Spleen (tissue), 7 donors: ENCODE data around the gene ELF2.

ENCODE experiments used
- CTCF ChIP-seq, 11 experiments: fragments of 200-600 bp in 7 of 11; fragments of 450-650 bp in 4 of 11; sonication (generic) in 4 of 11; IDR thresholded peaks in 8 of 11; conservative IDR thresholded peaks in 3 of 11; 1 replicate in 7 of 11; 2 replicates in 4 of 11; pipeline versions ENCODE4 v1.4.0 to v1.8.0; 2016 to 2021; ENCODE audit warnings: antibody characterized with exemption in 11 of 11, inconsistent platforms in 4 of 11, mild to moderate bottlenecking in 1 of 11
- POLR2A ChIP-seq, 3 donors: fragments of 450-650 bp; IDR thresholded peaks; one replicate each; pipeline ENCODE4 v1.5.1; 2017; ENCODE audit warnings: antibody characterized with exemption in 3 of 3, mild to moderate bottlenecking in 1 of 3
- POLR2AphosphoS5 ChIP-seq, 3 donors: sonication (generic); formaldehyde crosslinking; IDR thresholded peaks; one replicate each; pipeline ENCODE4 v1.5.1; 2017; ENCODE audit warnings: antibody characterized with exemption in 3 of 3
- donor health status: DM: no; HTN: no; CAD: no; lungs with moderate emphysema.
- donor health status: DM: no; HTN: no; CAD: no.
- donor health status: DM: no; HTN: no; CAD: no.

DNA sequence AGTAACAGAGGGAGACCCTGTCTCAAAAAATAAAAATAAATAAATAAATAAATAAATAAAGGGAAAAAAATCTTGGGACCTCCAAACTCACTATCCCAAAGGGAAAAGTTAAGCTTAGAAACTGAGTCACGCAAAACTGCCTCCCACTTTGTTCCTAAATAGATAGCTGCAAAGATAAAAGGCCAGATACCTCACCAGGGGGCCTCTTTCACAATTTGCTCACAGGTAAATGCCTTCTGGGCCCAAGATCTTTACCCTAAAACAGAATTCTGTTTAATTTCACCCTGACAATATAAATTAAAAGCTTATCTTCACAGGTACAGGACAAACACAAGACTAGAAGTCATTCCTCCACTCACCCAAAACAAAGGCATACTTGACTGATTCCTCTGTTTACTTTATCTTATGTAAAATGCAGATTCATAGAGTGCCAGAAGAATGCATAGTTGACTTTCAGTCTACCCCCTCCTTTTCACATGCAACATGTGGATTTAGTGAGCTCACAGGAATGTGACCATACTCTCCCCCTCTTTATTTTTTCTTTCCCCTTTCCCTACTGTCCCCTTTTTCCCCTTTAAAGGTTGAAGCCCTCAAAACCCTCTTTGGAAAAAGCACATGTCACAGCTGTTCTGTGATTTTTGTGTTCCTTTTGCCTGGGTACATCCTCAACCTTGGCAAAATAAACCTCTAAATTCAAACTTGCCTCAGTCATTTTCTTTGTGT is 23.4 kb downstream of the ELF2 start:
- no peak for TF ChIP-seq POLR2AphosphoS5 (IDR thresholded peaks at IDR 0.05)
- no peak for TF ChIP-seq CTCF (IDR thresholded peaks at IDR 0.05 in 8 of 11, conservative IDR thresholded peaks at IDR 0.05 in 3 of 11)
- no peak for TF ChIP-seq POLR2A (IDR thresholded peaks at IDR 0.05)
